Uterus (tissue), 2 donors: Measurements from ENCODE around the gene MST1.
A peak's percentile ranks its signal among the peaks of the same experiment; 100 is the strongest.

ENCODE experiments used
- POLR2A ChIP-seq, 2 donors: fragments of 450-650 bp; IDR thresholded peaks; one replicate each; pipeline ENCODE4 v1.6.1; 2016; ENCODE audit warnings: antibody characterized with exemption in 2 of 2, mild to moderate bottlenecking in 1 of 2, moderate library complexity in 1 of 2
- TF ChIP-seq, protein P1 (sequence below), 4 experiments: fragments of 200-600 bp in 2 of 4; fragments of 450-650 bp in 2 of 4; sonication (generic) in 2 of 4; IDR thresholded peaks; one replicate each; pipeline ENCODE4 v1.5.1; 2016 to 2019; ENCODE audit warnings: antibody characterized with exemption in 4 of 4, mild to moderate bottlenecking in 2 of 4, moderate library complexity in 1 of 4

DNA sequence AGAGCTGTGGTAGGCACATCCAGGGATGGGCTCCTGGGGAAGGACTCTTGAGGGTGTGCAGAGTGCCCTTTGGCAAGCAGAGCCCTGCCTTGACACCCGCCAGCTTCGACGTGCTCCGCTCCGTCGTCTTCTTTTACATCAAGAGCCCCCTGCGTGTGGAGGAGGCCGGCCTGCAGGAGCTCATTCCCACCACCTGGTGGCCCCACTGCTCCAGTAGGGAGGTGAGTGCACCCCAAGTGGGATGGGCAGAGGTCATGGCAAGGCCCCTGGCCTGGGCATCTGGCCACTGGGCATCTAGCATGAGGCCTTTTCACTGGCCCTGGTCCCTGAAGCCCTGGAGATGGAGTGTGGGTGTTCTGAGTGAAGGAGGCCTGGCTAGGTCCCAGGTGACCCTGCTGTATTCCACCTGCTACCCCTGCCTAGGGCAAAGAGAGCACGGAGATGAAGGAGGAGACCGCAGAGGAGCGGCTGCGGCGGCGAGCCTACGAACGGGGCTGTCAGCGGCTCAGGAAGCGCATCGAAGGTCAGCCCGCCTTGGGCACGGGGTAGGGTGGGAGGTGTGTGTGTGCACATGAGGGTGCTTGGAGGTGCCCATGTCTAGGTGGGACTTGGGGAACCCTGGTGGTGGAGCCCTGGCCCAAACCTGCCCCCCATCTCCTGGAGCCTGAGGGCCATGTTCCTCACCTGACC lies 12.3 kb upstream of the MST1 start:
- TF ChIP-seq, protein P1, sequence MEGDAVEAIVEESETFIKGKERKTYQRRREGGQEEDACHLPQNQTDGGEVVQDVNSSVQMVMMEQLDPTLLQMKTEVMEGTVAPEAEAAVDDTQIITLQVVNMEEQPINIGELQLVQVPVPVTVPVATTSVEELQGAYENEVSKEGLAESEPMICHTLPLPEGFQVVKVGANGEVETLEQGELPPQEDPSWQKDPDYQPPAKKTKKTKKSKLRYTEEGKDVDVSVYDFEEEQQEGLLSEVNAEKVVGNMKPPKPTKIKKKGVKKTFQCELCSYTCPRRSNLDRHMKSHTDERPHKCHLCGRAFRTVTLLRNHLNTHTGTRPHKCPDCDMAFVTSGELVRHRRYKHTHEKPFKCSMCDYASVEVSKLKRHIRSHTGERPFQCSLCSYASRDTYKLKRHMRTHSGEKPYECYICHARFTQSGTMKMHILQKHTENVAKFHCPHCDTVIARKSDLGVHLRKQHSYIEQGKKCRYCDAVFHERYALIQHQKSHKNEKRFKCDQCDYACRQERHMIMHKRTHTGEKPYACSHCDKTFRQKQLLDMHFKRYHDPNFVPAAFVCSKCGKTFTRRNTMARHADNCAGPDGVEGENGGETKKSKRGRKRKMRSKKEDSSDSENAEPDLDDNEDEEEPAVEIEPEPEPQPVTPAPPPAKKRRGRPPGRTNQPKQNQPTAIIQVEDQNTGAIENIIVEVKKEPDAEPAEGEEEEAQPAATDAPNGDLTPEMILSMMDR (IDR thresholded peaks at IDR 0.05) = peak in 1 of 4 experiments; percentile 8
- no peak for TF ChIP-seq POLR2A (IDR thresholded peaks at IDR 0.05)
